Measurements from ENCODE around the gene VPS26C. TPM values are rescaled to one million over a fixed set of nuclear protein-coding genes. Genes with fewer than 3 reads are reported as not detected.

The VPS26C gene
- total RNA-seq, 2 experiments from 2014 or later = 70.9 to 73.4 TPM

- Mint-ChIP-seq H3K4me1 (ENCODE audit: low read depth) (no peaks in the 10 kb centered on the region), H3K36me3 (ENCODE audit: low read depth) (peaks cover 36% of the 10 kb centered on the region), H3K27ac (no peak overlapping the region), H3K27me3 (no peaks in the 10 kb centered on the region), H3K9me3 (no peaks in the 10 kb centered on the region), H3K4me3 (no peak overlapping the region)
- DNase-seq (no peak), ATAC-seq (no peak)
- ChIA-PET POLR2A (interaction anchor here (1.3 kb wide), 1 partner anchor 9 kb away, joined by 3 read pairs; no protein-coding TSS in a partner anchor), CTCF (no interaction called here)
- TF ChIP-seq, protein P1, sequence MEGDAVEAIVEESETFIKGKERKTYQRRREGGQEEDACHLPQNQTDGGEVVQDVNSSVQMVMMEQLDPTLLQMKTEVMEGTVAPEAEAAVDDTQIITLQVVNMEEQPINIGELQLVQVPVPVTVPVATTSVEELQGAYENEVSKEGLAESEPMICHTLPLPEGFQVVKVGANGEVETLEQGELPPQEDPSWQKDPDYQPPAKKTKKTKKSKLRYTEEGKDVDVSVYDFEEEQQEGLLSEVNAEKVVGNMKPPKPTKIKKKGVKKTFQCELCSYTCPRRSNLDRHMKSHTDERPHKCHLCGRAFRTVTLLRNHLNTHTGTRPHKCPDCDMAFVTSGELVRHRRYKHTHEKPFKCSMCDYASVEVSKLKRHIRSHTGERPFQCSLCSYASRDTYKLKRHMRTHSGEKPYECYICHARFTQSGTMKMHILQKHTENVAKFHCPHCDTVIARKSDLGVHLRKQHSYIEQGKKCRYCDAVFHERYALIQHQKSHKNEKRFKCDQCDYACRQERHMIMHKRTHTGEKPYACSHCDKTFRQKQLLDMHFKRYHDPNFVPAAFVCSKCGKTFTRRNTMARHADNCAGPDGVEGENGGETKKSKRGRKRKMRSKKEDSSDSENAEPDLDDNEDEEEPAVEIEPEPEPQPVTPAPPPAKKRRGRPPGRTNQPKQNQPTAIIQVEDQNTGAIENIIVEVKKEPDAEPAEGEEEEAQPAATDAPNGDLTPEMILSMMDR (IDR thresholded peaks at IDR 0.05) = no peak
- intact Hi-C loops (cut with micrococcal nuclease) = no loop called here
These were observed 71.5 kb downstream of the VPS26C start for GRCh38 chr21:37195610-37196009.

DNA sequence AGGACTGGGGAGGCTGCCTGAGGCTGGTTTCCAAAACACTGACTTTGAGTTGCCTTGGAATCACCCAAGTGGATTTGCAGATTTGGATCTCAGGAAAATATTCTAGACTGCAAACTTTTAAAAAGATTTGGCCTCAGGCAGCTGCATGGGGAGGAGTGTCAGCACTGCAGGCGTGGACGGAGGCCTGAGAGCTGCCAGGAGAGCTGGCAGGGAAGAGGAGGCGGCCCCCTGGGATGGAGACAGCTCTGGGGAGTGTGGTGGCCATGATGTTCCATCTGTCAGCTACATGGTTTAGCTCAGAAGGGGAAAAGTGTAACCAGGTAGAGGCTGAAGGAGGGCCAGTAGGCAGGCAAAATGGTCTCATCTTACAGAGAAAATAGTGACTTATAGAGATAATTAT is 72.1 kb downstream of the VPS26C start:
- Mint-ChIP-seq H3K36me3 (ENCODE audit: low read depth) (peaks cover 35% of the 10 kb centered on the region), H3K9me3 (no peaks in the 10 kb centered on the region), H3K27ac (no peak overlapping the region), H3K27me3 (no peaks in the 10 kb centered on the region), H3K4me1 (ENCODE audit: low read depth) (no peaks in the 10 kb centered on the region), H3K4me3 (no peak overlapping the region)
- TF ChIP-seq, protein P1 (IDR thresholded peaks at IDR 0.05) = no peak
- intact Hi-C loops (cut with micrococcal nuclease) = no loop called here
- ATAC-seq = no peak
- ChIA-PET POLR2A (interaction anchor here (1.3 kb wide), 1 partner anchor 10 kb away, joined by 3 read pairs; no protein-coding TSS in a partner anchor), CTCF (interaction anchor here (0.6 kb wide), 1 partner anchor 11 kb away, joined by 3 read pairs; no protein-coding TSS in a partner anchor)
- no peak for DNase-seq

- no peak for DNase-seq
- Mint-ChIP-seq H3K4me3 (no peak overlapping the region), H3K27me3 (no peaks in the 10 kb centered on the region), H3K9me3 (no peaks in the 10 kb centered on the region), H3K27ac (no peak overlapping the region), H3K36me3 (ENCODE audit: low read depth) (peaks cover 37% of the 10 kb centered on the region), H3K4me1 (ENCODE audit: low read depth) (no peaks in the 10 kb centered on the region)
- ChIA-PET POLR2A (no interaction called here), CTCF (no interaction called here)
- TF ChIP-seq, protein P1 (IDR thresholded peaks at IDR 0.05) = no peak
- intact Hi-C loops (cut with micrococcal nuclease) = no loop called here
- ATAC-seq = no peak
These were observed 73.5 kb downstream of the VPS26C start for GRCh38 chr21:37193676-37194075.

DNA sequence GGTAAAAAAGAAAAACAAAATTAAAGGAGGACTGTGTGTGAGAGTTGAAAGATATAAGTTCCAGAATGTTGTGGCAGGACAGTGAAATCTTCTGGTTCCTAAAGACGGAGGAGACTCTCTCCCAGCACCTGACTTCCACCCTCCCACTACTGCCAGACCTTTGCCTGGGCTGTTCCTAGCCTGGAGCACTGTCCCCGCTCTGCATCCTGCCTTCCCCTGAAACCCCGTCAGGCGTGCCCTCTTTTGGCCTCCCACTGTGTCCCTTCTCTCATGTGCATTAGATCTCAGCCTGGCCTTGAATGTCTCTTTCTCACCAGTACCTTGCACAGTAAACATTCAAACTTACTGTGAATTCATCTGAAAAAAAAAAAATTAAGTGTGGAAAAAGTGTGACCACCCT is 74.1 kb downstream of the VPS26C start:
- Mint-ChIP-seq H3K4me1 (ENCODE audit: low read depth) (no peaks in the 10 kb centered on the region), H3K27me3 (no peaks in the 10 kb centered on the region), H3K36me3 (ENCODE audit: low read depth) (peaks cover 37% of the 10 kb centered on the region), H3K9me3 (no peaks in the 10 kb centered on the region), H3K27ac (no peak overlapping the region), H3K4me3 (no peak overlapping the region)
- ATAC-seq (no peak), DNase-seq (no peak)
- intact Hi-C loops (cut with micrococcal nuclease) = no loop called here
- ChIA-PET CTCF (no interaction called here), POLR2A (no interaction called here)
- TF ChIP-seq, protein P1 (IDR thresholded peaks at IDR 0.05) = no peak

GRCh38 chr21:37192019-37192418 is 75.1 kb downstream of the VPS26C start:
- H3K9me3 Mint-ChIP-seq = no peaks in the 10 kb centered on the region
- CTCF ChIA-PET = no interaction called here
- no peak for ATAC-seq
- no peak overlapping the region for H3K4me3 Mint-ChIP-seq
- no peaks in the 10 kb centered on the region for H3K4me1 Mint-ChIP-seq (ENCODE audit: low read depth)
- intact Hi-C loops (cut with micrococcal nuclease) = no loop called here
- H3K27me3 Mint-ChIP-seq = no peaks in the 10 kb centered on the region
- DNase-seq = no peak
- no peak overlapping the region for H3K27ac Mint-ChIP-seq
- TF ChIP-seq, protein P1 (IDR thresholded peaks at IDR 0.05) = no peak
- POLR2A ChIA-PET = no interaction called here
- H3K36me3 Mint-ChIP-seq (ENCODE audit: low read depth) = peaks cover 39% of the 10 kb centered on the region
